Mesangial cell (primary cell): ENCODE results near the gene CDK14. TPM values are rescaled to one million over a fixed set of nuclear protein-coding genes. Genes with fewer than 3 reads are reported as not detected.

Experiments
- total RNA-seq: library from RNA; depleted of rRNA; stranded (reverse); fragments of >200 nt; gene quantifications from 2 replicates; pipeline ENCODE4 v1.2.3, GENCODE V29; 2015

Gene CDK14
- total RNA-seq: 14.3 and 18.3 TPM in 2 replicates

GRCh38 chr7:90595801-90596670, at the start of gene CDK14:
TSS of gene CDK14 (plus strand) at chr7:90596321. CDS start at chr7:90596628, 307 bp downstream.

Other genes with a start within 250 kb of the CDK14 start
- gene GTPBP10, start 249.6 kb upstream of the CDK14 start, total RNA-seq: 5.7 and 10.1 TPM in 2 replicates
- 22.2 and 31.8 TPM in 2 replicates for gene CLDN12, start 192.9 kb upstream of the CDK14 start, total RNA-seq
- not detected in 2 replicates for gene PTTG1IP2, start 126.7 kb upstream of the CDK14 start, total RNA-seq